ENCODE measurements around the gene UBN1.

Gene UBN1

GRCh38 chr16:4900750-4901149, 53.5 kb downstream of the UBN1 start:
- H3K9ac ChIP-seq (ENCODE audit: low read length) = no peak overlapping the region
- H4K20me1 ChIP-seq (ENCODE audit: low read depth, low read length) = no peaks in the 10 kb centered on the region
- no peaks in the 10 kb centered on the region for H3K79me2 ChIP-seq (ENCODE audit: insufficient read depth, low read length)
- H3K27me3 ChIP-seq (ENCODE audit: low read length) = no peaks in the 10 kb centered on the region
- no peaks in the 10 kb centered on the region for H3F3A ChIP-seq (ENCODE audit: insufficient read depth)
- no peak overlapping the region for H3K4me2 ChIP-seq (ENCODE audit: low read depth, low read length, poor library complexity, severe bottlenecking)
- no peaks in the 10 kb centered on the region for H3K9me3 ChIP-seq (ENCODE audit: insufficient read depth, low read length)
- H2AFZ ChIP-seq (ENCODE audit: low read depth, low read length, severe bottlenecking) = no peak overlapping the region
- no peak overlapping the region for H3K27ac ChIP-seq (ENCODE audit: low read depth, low read length)
- no peak overlapping the region for H3K4me3 ChIP-seq (ENCODE audit: insufficient read depth, low read length, poor library complexity, severe bottlenecking)
- TF ChIP-seq, protein P1, sequence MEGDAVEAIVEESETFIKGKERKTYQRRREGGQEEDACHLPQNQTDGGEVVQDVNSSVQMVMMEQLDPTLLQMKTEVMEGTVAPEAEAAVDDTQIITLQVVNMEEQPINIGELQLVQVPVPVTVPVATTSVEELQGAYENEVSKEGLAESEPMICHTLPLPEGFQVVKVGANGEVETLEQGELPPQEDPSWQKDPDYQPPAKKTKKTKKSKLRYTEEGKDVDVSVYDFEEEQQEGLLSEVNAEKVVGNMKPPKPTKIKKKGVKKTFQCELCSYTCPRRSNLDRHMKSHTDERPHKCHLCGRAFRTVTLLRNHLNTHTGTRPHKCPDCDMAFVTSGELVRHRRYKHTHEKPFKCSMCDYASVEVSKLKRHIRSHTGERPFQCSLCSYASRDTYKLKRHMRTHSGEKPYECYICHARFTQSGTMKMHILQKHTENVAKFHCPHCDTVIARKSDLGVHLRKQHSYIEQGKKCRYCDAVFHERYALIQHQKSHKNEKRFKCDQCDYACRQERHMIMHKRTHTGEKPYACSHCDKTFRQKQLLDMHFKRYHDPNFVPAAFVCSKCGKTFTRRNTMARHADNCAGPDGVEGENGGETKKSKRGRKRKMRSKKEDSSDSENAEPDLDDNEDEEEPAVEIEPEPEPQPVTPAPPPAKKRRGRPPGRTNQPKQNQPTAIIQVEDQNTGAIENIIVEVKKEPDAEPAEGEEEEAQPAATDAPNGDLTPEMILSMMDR (IDR thresholded peaks at IDR 0.05; ENCODE audit: insufficient read depth, low read length, poor library complexity, severe bottlenecking) = no peak
- TF ChIP-seq EZH2phosphoT487 (conservative IDR thresholded peaks at IDR 0.05; ENCODE audit: low read length) = no peak
- H3K9me2 ChIP-seq (replicated peaks; ENCODE audit: insufficient read depth, low read length) = no peaks in the 10 kb centered on the region
- H3K36me3 ChIP-seq (ENCODE audit: low read length) = no peaks in the 10 kb centered on the region

DNA sequence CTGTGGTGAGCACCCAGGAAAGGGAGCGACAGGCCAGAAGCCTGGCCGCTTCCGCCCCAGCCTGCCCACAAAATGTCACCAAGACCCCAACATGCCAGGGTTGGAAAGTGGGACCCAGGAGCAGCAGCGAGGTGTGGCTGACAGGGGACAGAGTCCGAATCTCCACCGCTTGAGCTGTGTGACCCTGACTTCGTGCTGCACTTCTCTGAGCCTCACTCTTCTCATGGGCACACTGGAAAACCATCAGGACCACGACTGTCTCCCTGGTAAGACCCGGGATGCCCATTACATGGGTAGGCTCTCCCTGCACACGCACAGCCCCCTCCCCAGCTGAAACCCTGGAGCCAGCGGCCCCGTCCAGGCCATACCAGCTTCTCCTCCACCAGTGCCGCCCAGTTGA, 54.8 kb downstream of the UBN1 start:
- TF ChIP-seq, protein P1 (IDR thresholded peaks at IDR 0.05; ENCODE audit: insufficient read depth, low read length, poor library complexity, severe bottlenecking) = no peak
- TF ChIP-seq EZH2phosphoT487 (conservative IDR thresholded peaks at IDR 0.05; ENCODE audit: low read length) = no peak
- Histone ChIP-seq H3K9me3 (ENCODE audit: insufficient read depth, low read length) (no peaks in the 10 kb centered on the region), H3K9me2 (replicated peaks; ENCODE audit: insufficient read depth, low read length) (no peaks in the 10 kb centered on the region), H4K20me1 (ENCODE audit: low read depth, low read length) (no peaks in the 10 kb centered on the region), H3K79me2 (ENCODE audit: insufficient read depth, low read length) (no peaks in the 10 kb centered on the region), H2AFZ (ENCODE audit: low read depth, low read length, severe bottlenecking) (no peak overlapping the region), H3K9ac (ENCODE audit: low read length) (no peak overlapping the region), H3K27ac (ENCODE audit: low read depth, low read length) (no peak overlapping the region), H3K36me3 (ENCODE audit: low read length) (no peaks in the 10 kb centered on the region), H3K4me2 (ENCODE audit: low read depth, low read length, poor library complexity, severe bottlenecking) (no peak overlapping the region), H3K27me3 (ENCODE audit: low read length) (no peaks in the 10 kb centered on the region), H3F3A (ENCODE audit: insufficient read depth) (no peaks in the 10 kb centered on the region), H3K4me3 (ENCODE audit: insufficient read depth, low read length, poor library complexity, severe bottlenecking) (no peak overlapping the region)

DNA sequence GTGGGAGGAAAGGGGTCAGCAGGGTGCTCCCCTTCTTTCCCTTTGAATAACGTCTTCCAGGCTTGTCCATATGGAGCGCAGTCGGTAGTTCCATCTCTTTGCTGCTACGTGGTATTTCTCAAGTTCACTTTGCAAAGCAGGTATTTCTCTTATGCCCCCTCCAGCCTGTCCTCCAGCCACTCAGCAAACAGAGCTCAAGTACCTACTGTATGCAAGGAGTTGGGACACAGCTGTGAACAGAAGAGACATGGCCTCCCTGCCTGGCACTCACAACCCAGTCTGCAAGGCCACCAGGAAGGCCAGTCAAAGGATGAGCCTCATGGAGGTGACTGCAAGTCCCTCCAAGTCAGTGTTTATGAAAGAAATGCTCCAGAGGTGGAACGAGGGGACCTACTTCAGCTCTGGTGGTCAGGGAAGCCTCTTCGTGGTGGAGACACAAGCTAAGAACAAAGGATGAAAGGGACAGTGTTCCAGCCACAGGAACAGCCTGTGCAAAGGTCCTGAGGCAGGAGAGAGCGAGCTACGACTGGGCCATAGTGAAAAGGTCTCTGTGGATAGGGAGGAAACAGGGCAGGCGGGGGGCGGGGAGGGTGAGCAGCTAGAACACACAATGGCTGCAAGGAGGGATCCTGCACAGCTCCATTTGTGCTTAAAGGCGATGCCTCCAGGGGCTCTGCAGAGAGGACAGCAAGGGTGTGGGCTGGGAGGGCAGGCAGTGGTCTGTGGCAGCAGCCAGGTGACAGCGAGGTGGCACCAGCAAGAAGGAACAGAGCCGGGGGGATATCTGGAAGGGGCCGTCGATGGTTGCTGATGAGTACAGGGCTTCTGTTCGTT, 57.0 kb downstream of the UBN1 start:
- Histone ChIP-seq H3F3A (ENCODE audit: insufficient read depth) (no peaks in the 10 kb centered on the region), H2AFZ (ENCODE audit: low read depth, low read length, severe bottlenecking) (no peak overlapping the region), H3K36me3 (ENCODE audit: low read length) (no peaks in the 10 kb centered on the region), H3K27me3 (ENCODE audit: low read length) (no peaks in the 10 kb centered on the region), H3K79me2 (ENCODE audit: insufficient read depth, low read length) (no peaks in the 10 kb centered on the region), H3K9me3 (ENCODE audit: insufficient read depth, low read length) (no peaks in the 10 kb centered on the region), H4K20me1 (ENCODE audit: low read depth, low read length) (no peaks in the 10 kb centered on the region), H3K9me2 (replicated peaks; ENCODE audit: insufficient read depth, low read length) (no peaks in the 10 kb centered on the region), H3K27ac (ENCODE audit: low read depth, low read length) (no peak overlapping the region), H3K9ac (ENCODE audit: low read length) (no peak overlapping the region), H3K4me2 (ENCODE audit: low read depth, low read length, poor library complexity, severe bottlenecking) (no peak overlapping the region), H3K4me3 (ENCODE audit: insufficient read depth, low read length, poor library complexity, severe bottlenecking) (no peak overlapping the region)
- TF ChIP-seq EZH2phosphoT487 (conservative IDR thresholded peaks at IDR 0.05; ENCODE audit: low read length) = no peak
- TF ChIP-seq, protein P1 (IDR thresholded peaks at IDR 0.05; ENCODE audit: insufficient read depth, low read length, poor library complexity, severe bottlenecking) = no peak

Measured in SU-DHL-6 (cell line).